NCI-H1694 (cell line): Measurements from ENCODE around the gene GNL2.
A peak's percentile ranks its signal among the peaks of the same experiment; 100 is the strongest.
"Not testable (repeated sequence)": the region's sequence is repeated elsewhere in the genome, so short reads cannot be mapped to it uniquely, and the experiment has no call there.

ENCODE experiments used
- DNase-seq: peaks from one replicate; lab custom pipeline; 2025; lab: John Stamatoyannopoulos, UW

The GNL2 gene

DNA sequence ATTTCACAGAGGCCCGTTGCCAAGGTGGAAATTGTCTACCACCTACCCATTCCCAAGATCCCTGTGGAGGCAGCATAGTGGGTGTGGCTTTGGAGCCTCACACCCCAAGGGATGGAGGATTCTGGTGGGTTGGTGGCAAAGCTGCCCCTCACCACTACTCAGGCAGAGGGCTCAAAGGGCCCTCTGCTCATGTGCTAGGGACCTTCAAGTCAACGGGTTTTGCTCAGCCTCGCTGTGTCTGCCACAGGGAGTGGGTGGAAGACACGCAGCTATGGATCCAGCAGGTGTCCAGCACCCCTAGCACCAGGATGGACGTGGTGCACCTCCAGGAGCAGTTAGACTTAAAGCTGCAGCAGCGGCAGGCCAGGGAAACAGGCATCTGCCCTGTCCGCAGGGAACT, 36.7 kb downstream of the GNL2 start:
- no peak for DNase-seq

DNA sequence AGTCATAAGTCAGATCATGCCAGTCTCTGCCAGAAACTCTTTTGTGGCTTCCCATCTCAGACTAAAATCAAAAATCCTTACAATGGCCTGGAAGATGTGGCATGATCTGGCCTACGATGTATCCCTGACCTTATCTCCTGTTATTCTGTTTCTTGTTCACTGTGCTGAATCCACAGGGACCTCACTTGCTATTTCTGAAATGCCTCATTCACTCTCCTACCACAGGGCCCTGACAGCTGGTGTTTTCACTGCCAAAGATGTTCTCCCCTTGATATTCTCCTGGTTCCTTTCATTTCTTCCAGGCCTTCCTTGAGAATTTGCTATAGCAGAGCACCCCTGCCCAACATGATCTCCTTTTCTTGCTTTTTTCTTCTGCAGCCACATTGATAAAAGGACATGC, 37.3 kb downstream of the GNL2 start:
- no peak for DNase-seq

GRCh38 chr1:37557402-37557801, 38.3 kb downstream of the GNL2 start:
- no peak for DNase-seq

DNA sequence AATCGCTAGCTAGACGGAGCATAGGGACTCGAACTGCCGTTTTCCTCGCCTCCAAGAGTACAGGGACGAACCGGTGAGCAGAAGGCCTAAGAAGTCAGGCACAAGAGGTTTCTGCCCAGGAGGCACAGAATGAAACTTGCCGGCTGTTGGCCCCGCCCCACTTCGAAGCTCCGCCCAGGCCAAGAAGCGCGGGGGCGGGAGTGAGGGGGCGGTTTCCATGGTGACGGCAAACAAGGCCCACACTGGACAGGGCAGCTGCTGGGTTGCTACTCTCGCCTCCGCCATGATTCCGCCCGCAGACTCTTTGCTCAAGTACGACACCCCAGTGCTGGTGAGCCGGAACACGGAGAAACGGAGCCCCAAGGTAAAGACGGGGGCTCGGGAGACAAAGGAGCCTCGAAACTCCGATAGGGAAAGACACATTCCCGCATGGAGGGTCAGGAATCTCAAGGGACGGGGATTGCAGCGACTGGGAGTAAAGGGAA, 39.0 kb downstream of the GNL2 start, which contains the start of gene DNALI1:
Gene DNALI1, plus strand, starts transcription at position 229 of the 485 bp plus-strand sequence. Its CDS starts 55 bp downstream, at position 284.
- no peak for DNase-seq

- DNase-seq = peak; percentile 79
Measured at GRCh38 chr1:37553927-37554808, 41.6 kb downstream of the GNL2 start, which contains the start of gene SNIP1. TSS of gene SNIP1 (minus strand) at chr1:37554293. CDS start at chr1:37554229, 64 bp downstream.

DNA sequence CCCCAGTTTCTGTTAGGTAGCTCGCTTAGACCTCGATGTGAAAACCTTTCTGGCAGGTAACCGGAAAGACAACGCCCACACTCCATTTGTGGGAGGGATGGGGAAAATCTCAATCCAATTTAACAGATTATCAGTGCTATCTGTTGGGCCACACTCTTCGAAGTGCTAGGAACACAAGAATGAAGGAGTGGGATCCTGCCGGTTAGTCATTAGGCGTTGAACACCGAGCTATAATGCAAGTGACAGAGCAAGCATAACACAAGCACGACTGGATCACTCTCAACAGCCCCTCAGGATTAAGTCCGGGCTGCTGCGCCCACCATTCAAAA, 42.2 kb downstream of the GNL2 start:
- no peak for DNase-seq

DNA sequence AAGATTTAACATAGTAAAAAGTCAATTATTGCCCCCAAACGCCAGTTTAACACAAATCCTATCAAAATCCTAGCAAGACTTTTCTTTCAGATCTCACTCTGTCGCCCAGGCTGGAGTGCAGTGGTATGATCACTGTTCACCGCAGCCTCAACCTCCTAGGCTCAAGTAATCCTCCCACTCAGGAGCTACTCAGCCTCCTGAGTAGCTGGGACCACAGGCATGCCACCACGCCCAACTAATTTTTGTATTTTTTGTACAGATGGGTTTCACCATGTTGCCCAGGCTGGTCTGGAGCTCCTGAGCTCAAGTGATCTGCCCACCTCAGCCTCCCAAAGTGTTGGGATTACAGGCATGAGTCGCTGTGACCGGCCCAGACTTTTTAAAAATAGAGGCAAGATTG, 46.4 kb downstream of the GNL2 start:
- DNase-seq = no peak

GRCh38 chr1:37545019-37545418, 50.7 kb downstream of the GNL2 start:
- no peak for DNase-seq

DNA sequence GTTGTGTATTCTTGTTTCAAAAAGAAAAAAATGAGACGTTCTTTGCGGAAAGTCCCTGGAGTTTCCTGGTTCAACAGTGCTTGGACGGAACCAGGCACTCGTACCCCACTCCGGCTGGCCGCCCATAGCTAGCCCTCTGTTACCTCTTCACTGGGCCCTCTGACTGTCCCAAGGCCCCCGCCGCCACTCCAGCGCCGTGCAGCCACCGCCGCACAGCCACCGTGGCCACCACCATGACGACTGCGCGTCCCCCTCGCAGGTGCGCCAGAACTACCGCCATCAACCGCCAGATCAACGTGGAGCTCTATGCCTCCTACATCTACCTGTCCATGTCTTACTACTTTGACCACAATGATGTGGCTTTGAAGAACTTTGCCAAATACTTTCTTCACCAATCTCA, 51.2 kb downstream of the GNL2 start:
- DNase-seq = no peak

- no peak for DNase-seq
Measured at GRCh38 chr1:37540036-37540785, 55.5 kb downstream of the GNL2 start.

GRCh38 chr1:37539154-37539553, 56.6 kb downstream of the GNL2 start:
- DNase-seq = not testable (repeated sequence)

GRCh38 chr1:37537378-37537777, 58.4 kb downstream of the GNL2 start:
- DNase-seq = no peak

- no peak for DNase-seq
Measured at GRCh38 chr1:37533317-37534093, 62.2 kb downstream of the GNL2 start.

- not testable (repeated sequence) for DNase-seq
Measured at GRCh38 chr1:37532418-37533156, 63.1 kb downstream of the GNL2 start.

DNA sequence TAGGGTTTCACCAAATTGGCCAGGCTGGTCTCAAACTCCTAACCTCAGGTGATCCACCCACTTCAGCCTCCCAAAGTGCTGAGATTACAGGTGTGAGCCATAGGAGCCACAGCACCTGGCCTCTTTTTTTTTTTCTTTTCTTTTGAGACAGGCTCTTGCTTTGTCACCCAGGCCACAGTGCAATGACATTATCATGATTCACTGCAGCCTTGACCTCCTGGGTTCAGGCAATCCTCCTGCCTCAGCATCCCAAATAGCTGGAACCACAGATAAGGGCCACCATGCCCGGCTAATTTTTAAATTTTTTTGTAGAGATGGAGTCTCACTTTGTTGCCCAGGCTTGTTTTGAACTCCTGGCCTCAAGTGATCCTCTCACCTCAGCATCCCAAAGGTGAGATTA, 65.8 kb downstream of the GNL2 start:
- not testable (repeated sequence) for DNase-seq

DNA sequence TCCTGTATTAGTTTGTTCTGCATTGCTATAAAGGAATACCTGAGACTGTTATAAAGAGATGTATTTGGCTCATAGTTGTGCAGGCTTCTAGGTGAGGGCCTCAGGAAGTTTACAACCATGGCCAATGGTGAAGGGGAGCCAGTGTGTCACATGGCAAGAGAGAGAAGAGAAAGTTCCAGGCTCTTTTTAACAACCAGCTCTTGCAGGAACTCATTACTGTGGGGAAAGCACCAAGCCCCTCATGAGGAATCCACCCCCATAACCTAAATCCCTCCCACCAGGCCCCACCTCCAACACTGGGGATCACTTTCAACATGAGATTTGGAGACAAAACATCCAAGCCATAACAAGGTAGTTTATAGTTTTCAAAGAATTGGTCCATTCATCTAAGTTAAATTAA, 76.1 kb downstream of the GNL2 start:
- no peak for DNase-seq

- not testable (repeated sequence) for DNase-seq
Measured at GRCh38 chr1:37518929-37519328, 76.8 kb downstream of the GNL2 start.

DNA sequence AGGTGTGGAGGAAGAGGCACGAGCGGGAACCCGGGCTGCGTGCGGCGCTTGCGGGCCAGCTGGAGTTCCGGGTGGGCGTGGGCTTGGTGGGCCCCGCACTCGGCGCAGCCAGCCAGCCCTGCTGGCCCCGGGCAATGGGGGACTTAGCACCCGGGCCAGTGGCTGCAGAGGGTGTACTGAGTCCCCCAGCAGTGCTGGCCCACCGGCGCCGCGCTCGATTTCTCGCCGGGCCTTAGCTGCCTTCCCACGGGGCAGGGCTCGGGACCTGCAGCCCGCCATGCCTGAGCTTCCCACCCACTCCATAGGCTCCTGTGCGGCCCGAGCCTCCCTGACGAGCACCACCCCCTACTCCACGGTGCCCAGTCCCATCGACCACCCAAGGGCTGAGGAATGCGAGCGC, 77.5 kb downstream of the GNL2 start:
- not testable (repeated sequence) for DNase-seq

DNA sequence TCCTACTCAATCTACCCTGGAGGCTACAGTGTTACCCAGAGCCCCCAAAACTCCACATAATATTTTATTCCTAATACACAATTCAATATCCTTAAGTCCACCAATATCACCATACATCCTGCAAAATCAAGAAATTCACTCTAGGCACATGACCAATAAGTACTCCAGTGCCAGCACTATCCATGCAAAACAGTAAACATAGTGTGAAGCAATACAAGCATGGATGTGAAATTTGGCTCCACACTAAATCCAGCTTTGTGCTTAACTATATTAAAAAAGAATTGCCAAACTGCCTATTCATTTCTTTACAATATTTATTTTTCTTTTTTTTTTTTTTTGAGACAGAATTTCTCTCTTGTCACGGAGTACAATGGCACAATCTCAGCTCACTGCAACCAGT, 78.2 kb downstream of the GNL2 start:
- DNase-seq = no peak
